OCI-LY3 (cell line): ENCODE results near the gene TSC22D1.

Experiments
- H2AFZ ChIP-seq: fragments of 200-600, 300-600 bp; shearing (Covaris generic); 2 replicates; pipeline ENCODE4 v1.6.0; 2014; ENCODE audit warnings: antibody characterized with exemption, low read depth, low read length
- H3K27ac ChIP-seq: fragments of 200-600, 300-600 bp; sonication (generic); 2 replicates; pipeline ENCODE4 v1.5.1; 2014; ENCODE audit warnings: mild to moderate bottlenecking, low read length, moderate library complexity, mixed read lengths
- H3K27me3 ChIP-seq: fragments of 200-600, 300-600 bp; sonication (generic); 2 replicates; pipeline ENCODE4 v1.6.1; 2014; ENCODE audit warnings: low read depth, low read length, mixed read lengths
- H3K36me3 ChIP-seq: fragments of 200-600, 300-600 bp; sonication (generic); replicated peaks from 2 replicates; pipeline ENCODE3; 2014; ENCODE audit warnings: low read depth, low read length, mixed read lengths
- H3K4me1 ChIP-seq: fragments of 300-600, 200-600 bp; sonication (generic); 2 replicates; pipeline ENCODE4 v1.6.1; 2014; ENCODE audit warnings: low read length, mixed read lengths
- H3K4me2 ChIP-seq: fragments of 200-600, 300-600 bp; sonication (generic); 2 replicates; pipeline ENCODE4 v1.6.1; 2014; ENCODE audit warnings: low read length, mixed read lengths
- H3K4me3 ChIP-seq: fragments of 300-600, 200-600 bp; sonication (generic); 2 replicates; pipeline ENCODE4 v1.5.1; 2014; ENCODE audit warnings: antibody characterized with exemption, mild to moderate bottlenecking, low read length, moderate library complexity
- H3K79me2 ChIP-seq: fragments of 300-600, 200-600 bp; shearing (Covaris generic); 2 replicates; pipeline ENCODE4 v1.6.1; 2014; ENCODE audit warnings: mild to moderate bottlenecking, low read length, mixed read lengths
- H3K9ac ChIP-seq: fragments of 300-600, 200-600 bp; shearing (Covaris generic); 2 replicates; pipeline ENCODE4 v1.6.0; 2014; ENCODE audit warnings: mild to moderate bottlenecking, low read length, moderate library complexity
- H3K9me3 ChIP-seq: fragments of 200-600, 300-600 bp; shearing (Covaris generic); 2 replicates; pipeline ENCODE4 v1.6.1; 2014; ENCODE audit warnings: low read length, mixed read lengths; ENCODE audit not compliant: insufficient read depth
- H4K20me1 ChIP-seq: fragments of 200-600, 300-600 bp; sonication (generic); 2 replicates; pipeline ENCODE4 v1.6.1; 2016; ENCODE audit warnings: low read length, mixed read lengths; ENCODE audit not compliant: insufficient read depth
- EZH2phosphoT487 ChIP-seq: fragments of 200-600 bp; shearing (Covaris generic); IDR thresholded peaks from 2 replicates; pipeline ENCODE4 v1.6.1; 2018; ENCODE audit warnings: antibody characterized with exemption, mixed run types, low read depth
- TF ChIP-seq, protein P1 (sequence below): fragments of 200-600, 300-600 bp; sonication (generic); IDR thresholded peaks from 2 replicates; pipeline ENCODE4 v1.5.1; 2014; ENCODE audit warnings: antibody characterized with exemption, low read length, low read depth

The TSC22D1 gene

DNA sequence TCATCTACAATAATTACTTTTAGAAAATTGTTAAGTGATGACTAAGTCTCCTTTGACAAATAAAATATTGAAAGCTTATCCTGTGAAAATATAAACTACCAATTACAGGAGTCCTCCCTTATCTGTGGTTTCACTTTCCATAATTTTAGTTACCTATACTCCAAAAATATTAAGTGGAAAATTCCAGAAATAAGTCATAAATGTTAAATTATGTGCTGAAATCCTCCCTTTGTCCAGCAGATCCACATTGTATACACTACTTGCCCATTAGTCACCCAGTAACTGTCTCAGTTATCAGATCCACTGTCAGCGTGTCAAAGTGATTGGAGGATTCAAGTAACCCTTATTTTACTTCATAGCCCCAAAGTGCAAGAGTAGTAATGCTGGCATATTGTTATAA, 104.4 kb downstream of the TSC22D1 start:
- H3K79me2 ChIP-seq, result no peaks in the 10 kb centered on the region
- TF ChIP-seq EZH2phosphoT487, result no peak
- TF ChIP-seq, protein P1, sequence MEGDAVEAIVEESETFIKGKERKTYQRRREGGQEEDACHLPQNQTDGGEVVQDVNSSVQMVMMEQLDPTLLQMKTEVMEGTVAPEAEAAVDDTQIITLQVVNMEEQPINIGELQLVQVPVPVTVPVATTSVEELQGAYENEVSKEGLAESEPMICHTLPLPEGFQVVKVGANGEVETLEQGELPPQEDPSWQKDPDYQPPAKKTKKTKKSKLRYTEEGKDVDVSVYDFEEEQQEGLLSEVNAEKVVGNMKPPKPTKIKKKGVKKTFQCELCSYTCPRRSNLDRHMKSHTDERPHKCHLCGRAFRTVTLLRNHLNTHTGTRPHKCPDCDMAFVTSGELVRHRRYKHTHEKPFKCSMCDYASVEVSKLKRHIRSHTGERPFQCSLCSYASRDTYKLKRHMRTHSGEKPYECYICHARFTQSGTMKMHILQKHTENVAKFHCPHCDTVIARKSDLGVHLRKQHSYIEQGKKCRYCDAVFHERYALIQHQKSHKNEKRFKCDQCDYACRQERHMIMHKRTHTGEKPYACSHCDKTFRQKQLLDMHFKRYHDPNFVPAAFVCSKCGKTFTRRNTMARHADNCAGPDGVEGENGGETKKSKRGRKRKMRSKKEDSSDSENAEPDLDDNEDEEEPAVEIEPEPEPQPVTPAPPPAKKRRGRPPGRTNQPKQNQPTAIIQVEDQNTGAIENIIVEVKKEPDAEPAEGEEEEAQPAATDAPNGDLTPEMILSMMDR, result no peak
- H2AFZ ChIP-seq, result no peak overlapping the region
- no peak overlapping the region for H3K4me2 ChIP-seq
- H3K9ac ChIP-seq, result no peak overlapping the region
- H3K36me3 ChIP-seq, result no peaks in the 10 kb centered on the region
- H3K27me3 ChIP-seq, result no peaks in the 10 kb centered on the region
- no peak overlapping the region for H3K4me3 ChIP-seq
- H4K20me1 ChIP-seq, result no peaks in the 10 kb centered on the region
- no peaks in the 10 kb centered on the region for H3K9me3 ChIP-seq
- no peak overlapping the region for H3K27ac ChIP-seq
- H3K4me1 ChIP-seq, result no peaks in the 10 kb centered on the region; the same call in 1 of the 2 replicates

DNA sequence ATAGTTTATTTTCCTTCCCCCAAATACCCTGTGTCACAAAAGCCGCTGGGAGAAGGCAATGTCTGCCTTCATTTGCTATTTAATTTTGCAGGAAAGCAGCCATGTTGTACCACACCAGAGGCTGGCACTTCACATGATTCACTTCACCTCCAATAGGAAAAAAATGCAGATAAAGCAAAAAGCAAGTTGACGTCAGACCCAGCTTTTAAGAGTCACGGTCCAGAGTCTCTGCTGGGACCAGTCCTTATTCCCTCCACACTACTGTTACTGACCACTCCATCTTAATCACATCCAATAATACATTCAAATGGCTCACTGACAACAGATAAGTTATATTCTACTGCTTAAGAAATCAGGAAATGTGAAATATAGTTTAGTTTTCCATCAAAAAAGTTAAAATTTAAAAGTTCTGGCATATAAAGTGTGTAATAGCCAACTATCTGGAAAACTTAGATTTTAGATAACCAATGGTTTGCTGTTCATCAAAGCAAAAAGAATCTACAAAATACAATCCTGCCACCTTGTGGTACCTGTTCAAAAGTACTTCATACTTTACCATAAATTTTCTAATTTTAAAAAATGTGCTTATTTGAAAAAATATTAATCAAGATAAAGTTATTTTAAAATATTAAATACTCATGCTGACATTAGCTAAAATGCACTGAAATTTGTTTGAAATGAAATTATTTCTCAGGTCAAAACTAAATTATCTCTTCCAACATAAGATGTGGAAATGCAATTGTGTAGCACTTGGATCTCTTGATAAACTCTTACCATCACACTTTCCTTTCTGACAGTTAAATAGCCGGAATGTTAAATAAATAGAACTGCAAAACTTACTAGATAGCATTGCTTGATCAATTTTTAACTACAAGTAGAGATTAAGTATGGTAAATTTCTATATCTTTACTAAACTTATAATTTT, 105.2 kb downstream of the TSC22D1 start:
- Histone ChIP-seq H3K36me3 (no peaks in the 10 kb centered on the region), H3K79me2 (no peaks in the 10 kb centered on the region), H3K9me3 (no peaks in the 10 kb centered on the region), H3K4me1 (no peaks in the 10 kb centered on the region; the same call in 1 of the 2 replicates), H3K27ac (no peak overlapping the region), H3K9ac (no peak overlapping the region), H3K27me3 (no peaks in the 10 kb centered on the region), H4K20me1 (no peaks in the 10 kb centered on the region), H3K4me2 (no peak overlapping the region), H2AFZ (no peak overlapping the region), H3K4me3 (no peak overlapping the region)
- TF ChIP-seq, protein P1, result peak; percentile 53
- TF ChIP-seq EZH2phosphoT487, result no peak

DNA sequence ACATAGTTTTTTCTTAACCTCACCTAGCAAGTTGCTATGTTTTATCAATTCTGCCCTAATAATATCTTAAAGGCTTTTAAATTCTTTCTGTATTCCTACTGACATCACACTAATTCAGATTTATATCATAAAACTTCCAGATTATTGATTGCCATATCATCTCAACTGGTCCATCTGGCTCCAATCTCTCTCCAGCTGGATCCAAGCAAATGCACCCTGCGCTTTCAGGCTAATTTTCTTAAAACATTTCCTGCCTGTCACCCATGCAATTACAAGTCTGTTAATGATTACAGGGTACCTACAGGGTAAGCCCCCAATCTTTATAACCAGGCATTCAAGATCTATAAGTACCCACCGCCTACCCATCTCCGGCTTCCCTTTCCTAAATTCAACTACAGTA, 107.3 kb downstream of the TSC22D1 start:
- Histone ChIP-seq H3K79me2 (no peaks in the 10 kb centered on the region), H4K20me1 (no peaks in the 10 kb centered on the region)

DNA sequence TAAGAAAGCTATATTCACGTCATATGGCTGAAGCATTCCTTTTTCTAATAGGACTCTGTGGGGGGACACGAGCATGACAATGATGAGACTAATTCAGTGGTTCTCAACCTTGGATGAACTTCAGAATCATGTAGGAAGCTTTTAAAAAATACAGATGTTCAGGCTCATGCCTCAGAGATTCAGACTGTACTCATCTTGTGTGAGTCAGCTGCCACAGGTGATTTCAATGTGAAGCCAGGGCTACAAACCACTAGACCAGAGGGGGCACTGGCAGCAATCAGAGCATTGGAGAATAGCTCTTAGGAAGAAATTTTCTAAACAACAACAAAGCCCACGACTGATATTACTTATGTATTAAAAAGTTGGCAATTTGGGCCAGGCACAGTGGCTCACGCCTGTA, 110.8 kb downstream of the TSC22D1 start:
- Histone ChIP-seq H3K4me3 (no peak overlapping the region), H4K20me1 (no peaks in the 10 kb centered on the region), H3K27me3 (no peaks in the 10 kb centered on the region), H3K9ac (no peak overlapping the region), H3K36me3 (no peaks in the 10 kb centered on the region), H3K79me2 (no peaks in the 10 kb centered on the region), H3K4me2 (no peak overlapping the region), H3K4me1 (no peaks in the 10 kb centered on the region; the same call in 1 of the 2 replicates), H2AFZ (no peak overlapping the region), H3K9me3 (no peaks in the 10 kb centered on the region), H3K27ac (no peak overlapping the region)
- no peak for TF ChIP-seq EZH2phosphoT487
- TF ChIP-seq, protein P1, result no peak

More for the DNA sequence above, 107.3 kb downstream of the TSC22D1 start:
- no peak overlapping the region for H3K4me2 ChIP-seq
- H3K27ac ChIP-seq, result no peak overlapping the region
- H3K27me3 ChIP-seq, result no peaks in the 10 kb centered on the region
- no peaks in the 10 kb centered on the region; the same call in 1 of the 2 replicates for H3K4me1 ChIP-seq
- H2AFZ ChIP-seq, result no peak overlapping the region
- H3K9ac ChIP-seq, result no peak overlapping the region
- no peak overlapping the region for H3K4me3 ChIP-seq
- H3K9me3 ChIP-seq, result no peaks in the 10 kb centered on the region
- no peaks in the 10 kb centered on the region for H3K36me3 ChIP-seq
- no peak for TF ChIP-seq EZH2phosphoT487
- TF ChIP-seq, protein P1, result no peak
